Measurements from ENCODE around the gene TMEM150B. TPM values are rescaled to one million over a fixed set of nuclear protein-coding genes. Genes with fewer than 3 reads are reported as not detected.

The TMEM150B gene
- total and polyA plus RNA-seq, 2 of the 4 experiments (the other 2 are of a cell fraction) = not detected

DNA sequence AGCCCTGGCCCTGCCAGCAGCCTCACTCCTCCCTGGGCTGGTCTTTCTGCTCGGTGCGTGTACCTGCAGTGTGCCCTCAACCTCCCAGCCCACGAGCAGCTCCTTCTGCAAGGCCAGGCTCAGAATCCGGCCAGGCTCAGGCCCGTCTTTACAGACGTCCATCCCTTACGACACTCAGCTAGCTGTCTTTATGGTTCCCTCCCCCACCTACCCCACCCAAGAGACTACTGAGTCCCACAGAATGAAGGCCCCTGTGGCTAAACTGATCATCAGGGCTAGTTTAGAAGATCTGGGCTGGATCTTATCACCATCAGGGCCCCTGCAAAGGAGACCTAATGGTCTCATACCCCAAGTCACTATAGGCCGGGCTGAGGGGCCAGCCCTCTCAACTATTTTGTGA, 10.7 kb downstream of the TMEM150B start:
- Histone ChIP-seq H3K36me3 (ENCODE audit: control insufficient read depth, insufficient read depth, low read length) (peaks cover 6% of the 10 kb centered on the region), H4K8ac (ENCODE audit: low read depth in 2 of 2, low read length in 2 of 2) (no peak overlapping the region), H2BK120ac (ENCODE audit: low read depth, low read length) (no peak overlapping the region), H2BK15ac (ENCODE audit: low read depth, low read length) (no peak overlapping the region), H3K27ac (ENCODE audit: insufficient read depth, low read length) (no peak overlapping the region), H2BK20ac (ENCODE audit: low read depth, low read length) (no peak overlapping the region), H3K27me3 (ENCODE audit: control insufficient read depth, insufficient read depth, low read length) (no peaks in the 10 kb centered on the region), H3K9me1 (ENCODE audit: insufficient read depth, low read length) (no peaks in the 10 kb centered on the region), H2AFZ (replicated peaks; ENCODE audit: low read length, poor library complexity) (no peak overlapping the region), H3K56ac (ENCODE audit: extremely low read depth, insufficient read depth, low read length) (no peak overlapping the region), H2AK5ac (ENCODE audit: low read depth, low read length) (no peak overlapping the region), H3K4ac (ENCODE audit: low read depth, low read length) (no peak overlapping the region), H4K5ac (ENCODE audit: low read depth, low read length) (no peak overlapping the region), H4K91ac (ENCODE audit: insufficient read depth, low read depth, low read length) (no peak overlapping the region), H3K4me1 (ENCODE audit: control insufficient read depth, insufficient read depth, low read length) (no peaks in the 10 kb centered on the region; the same call in 1 of the 2 replicates), H3K9ac (ENCODE audit: low read depth, low read length) (no peak overlapping the region), H2BK5ac (ENCODE audit: low read depth, low read length, poor library complexity, severe bottlenecking) (no peak overlapping the region), H3K23ac (ENCODE audit: low read depth, low read length) (no peak overlapping the region), H2AK9ac (replicated peaks; ENCODE audit: low read depth, low read length, poor library complexity) (no peak overlapping the region), H3K4me3 (ENCODE audit: insufficient read depth, low read depth, low read length) (no peak overlapping the region), H3K14ac (replicated peaks; ENCODE audit: low read depth, low read length) (no peak overlapping the region), H3K4me2 (ENCODE audit: low read depth, low read length) (no peak overlapping the region), H3K18ac (ENCODE audit: low read depth, low read length) (no peak overlapping the region), H3K79me1 (ENCODE audit: low read depth in 1 of 2, low read length in 2 of 2) (no peaks in the 10 kb centered on the region), H4K20me1 (ENCODE audit: insufficient read depth, low read length) (no peaks in the 10 kb centered on the region), H3K9me3 (ENCODE audit: control insufficient read depth, insufficient read depth, low read length) (peaks cover 1% of the 10 kb centered on the region; the same call in 1 of the 2 replicates)
- POLR2A ChIA-PET (ENCODE audit: unreplicated experiment) = no interaction called here
- DNase-seq (no peak), ATAC-seq (ENCODE audit: low read depth) (no peak)
- dilution Hi-C loops (cut with HindIII; ENCODE audit: low sequenced_read_pairs, unreplicated experiment) = no loop called here
- WGBS, 2 experiments (ENCODE audit: extremely low coverage in 2 of 2, insufficient read length in 1 of 2) = 78% methylated on average over 6 of the region's 8 CpGs; no CpG with 5 or more reads in 1 of the 2 experiments
- in situ Hi-C loops (cut with MboI; ENCODE audit: low sequenced_read_pairs) = no loop called here
- CTCF ChIA-PET = interaction anchor here (2.2 kb wide), 1 partner anchor 13 kb away, joined by 6 read pairs; no protein-coding TSS in a partner anchor
- TF ChIP-seq, protein P1, sequence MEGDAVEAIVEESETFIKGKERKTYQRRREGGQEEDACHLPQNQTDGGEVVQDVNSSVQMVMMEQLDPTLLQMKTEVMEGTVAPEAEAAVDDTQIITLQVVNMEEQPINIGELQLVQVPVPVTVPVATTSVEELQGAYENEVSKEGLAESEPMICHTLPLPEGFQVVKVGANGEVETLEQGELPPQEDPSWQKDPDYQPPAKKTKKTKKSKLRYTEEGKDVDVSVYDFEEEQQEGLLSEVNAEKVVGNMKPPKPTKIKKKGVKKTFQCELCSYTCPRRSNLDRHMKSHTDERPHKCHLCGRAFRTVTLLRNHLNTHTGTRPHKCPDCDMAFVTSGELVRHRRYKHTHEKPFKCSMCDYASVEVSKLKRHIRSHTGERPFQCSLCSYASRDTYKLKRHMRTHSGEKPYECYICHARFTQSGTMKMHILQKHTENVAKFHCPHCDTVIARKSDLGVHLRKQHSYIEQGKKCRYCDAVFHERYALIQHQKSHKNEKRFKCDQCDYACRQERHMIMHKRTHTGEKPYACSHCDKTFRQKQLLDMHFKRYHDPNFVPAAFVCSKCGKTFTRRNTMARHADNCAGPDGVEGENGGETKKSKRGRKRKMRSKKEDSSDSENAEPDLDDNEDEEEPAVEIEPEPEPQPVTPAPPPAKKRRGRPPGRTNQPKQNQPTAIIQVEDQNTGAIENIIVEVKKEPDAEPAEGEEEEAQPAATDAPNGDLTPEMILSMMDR (conservative IDR thresholded peaks at IDR 0.05; ENCODE audit: low read depth, low read length) = no peak
- TF ChIP-seq MAZ (IDR thresholded peaks at IDR 0.05; ENCODE audit: borderline replicate concordance, low read depth, low read length) (no peak), CHD1 (IDR thresholded peaks at IDR 0.05; ENCODE audit: low read depth, low read length) (no peak), BHLHE40 (IDR thresholded peaks at IDR 0.05; ENCODE audit: low read depth, low read length) (no peak), CEBPB (IDR thresholded peaks at IDR 0.05; ENCODE audit: low read depth, low read length) (no peak), SMC3 (IDR thresholded peaks at IDR 0.05; ENCODE audit: low read depth, low read length) (no peak), MXI1 (IDR thresholded peaks at IDR 0.05; ENCODE audit: borderline replicate concordance, low read depth, low read length) (no peak), POLR2A (IDR thresholded peaks at IDR 0.05; ENCODE audit: low read depth, low read length) (no peak)
- TF ChIP-seq, protein P2, sequence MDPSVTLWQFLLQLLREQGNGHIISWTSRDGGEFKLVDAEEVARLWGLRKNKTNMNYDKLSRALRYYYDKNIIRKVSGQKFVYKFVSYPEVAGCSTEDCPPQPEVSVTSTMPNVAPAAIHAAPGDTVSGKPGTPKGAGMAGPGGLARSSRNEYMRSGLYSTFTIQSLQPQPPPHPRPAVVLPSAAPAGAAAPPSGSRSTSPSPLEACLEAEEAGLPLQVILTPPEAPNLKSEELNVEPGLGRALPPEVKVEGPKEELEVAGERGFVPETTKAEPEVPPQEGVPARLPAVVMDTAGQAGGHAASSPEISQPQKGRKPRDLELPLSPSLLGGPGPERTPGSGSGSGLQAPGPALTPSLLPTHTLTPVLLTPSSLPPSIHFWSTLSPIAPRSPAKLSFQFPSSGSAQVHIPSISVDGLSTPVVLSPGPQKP (IDR thresholded peaks at IDR 0.05; ENCODE audit: borderline replicate concordance, low read depth, low read length) = no peak
- BruUV-seq (replicated peaks) = no TSS peak
- intact Hi-C loops (cut with micrococcal nuclease) = no loop called here

Data from IMR-90 (cell line).